GM12878 (cell line): ENCODE measurements around the gene SORBS2. TPM values are rescaled to one million over a fixed set of nuclear protein-coding genes. Genes with fewer than 3 reads are reported as not detected.

Experiments used
- ATAC-seq: fragments of 200-7000 bp; cut with Tn5 transposase; 3 replicates; pipeline ENCODE4 v1.9.1; 2020; ENCODE audit warnings: mild to moderate bottlenecking, moderate library complexity
- BruUV-seq: library from RNA; stranded (reverse); fragments of 400-500 nt; replicated peaks from 2 replicates; lab custom pipeline; 2021; lab: Mats Ljungman, UMichigan
- CTCF ChIA-PET: fragments of 300-600 bp; sonication (Branson Sonifier 250); formaldehyde crosslinking; extraction: SDS; loops from one replicate; lab custom pipeline; 2021; ENCODE audit warnings: inconsistent platforms; lab: Yijun Ruan, JAX
- POLR2A ChIA-PET: fragments of 350-600 bp; formaldehyde crosslinking; extraction: SDS; loops from one replicate; lab custom pipeline; 2021; ENCODE audit warnings: inconsistent platforms; lab: Charles Lee
- RAD21 ChIA-PET: fragments of 300-600 bp; sonication (Branson Sonifier 250); formaldehyde crosslinking; loops from one replicate; lab custom pipeline; 2023; ENCODE audit warnings: antibody characterized with exemption; ENCODE audit not compliant: unreplicated experiment; lab: Charles Lee
- SMC1A ChIA-PET: fragments of 300-600 bp; sonication (Branson Sonifier 250); formaldehyde crosslinking; loops from one replicate; lab custom pipeline; 2023; ENCODE audit not compliant: unreplicated experiment, uncharacterized antibody; lab: Charles Lee
- DNase-seq: peaks from one replicate; pipeline ENCODE4 v3.0.0-alpha.2; 2011; ENCODE audit warnings: low read depth, low spot score
- FAIRE-seq: peaks from 3 replicates; lab custom pipeline; 2011; peaks lifted over from hg19 to GRCh38; lab: Jason Lieb, UNC
- H2AFZ ChIP-seq: 2 replicates; pipeline ENCODE4 v1.6.0; 2011; ENCODE audit warnings: low read depth, low read length, control low read depth; ENCODE audit not compliant: control insufficient read depth
- H3K27ac ChIP-seq: 2 replicates; pipeline ENCODE4 v1.5.1; 2011; ENCODE audit warnings: control low read depth; ENCODE audit not compliant: control insufficient read depth, insufficient read depth
- H3K27me3 ChIP-seq, 2 experiments: replicated peaks in 1 of 2; 2 replicates each; pipeline versions ENCODE4 v1.6.0 to v1.6.1; 2011; ENCODE audit warnings: low read length in 1 of 2; ENCODE audit not compliant: control insufficient read depth in 2 of 2, insufficient read depth in 2 of 2
- H3K36me3 ChIP-seq, 2 experiments: 2 replicates each; pipeline ENCODE4 v1.5.1; 2011; ENCODE audit warnings: low read length in 1 of 2; ENCODE audit not compliant: control insufficient read depth in 2 of 2, insufficient read depth in 2 of 2
- H3K4me1 ChIP-seq: 2 replicates; pipeline ENCODE4 v1.6.1; 2011; ENCODE audit warnings: mild to moderate bottlenecking, low read length, moderate library complexity, mixed read lengths; ENCODE audit not compliant: control insufficient read depth, insufficient read depth
- H3K4me2 ChIP-seq: 2 replicates; pipeline ENCODE4 v1.6.0; 2011; ENCODE audit warnings: control low read depth; ENCODE audit not compliant: control insufficient read depth, insufficient read depth
- H3K4me3 ChIP-seq: fragments of 200-600 bp; sonication (generic); 2 replicates; pipeline ENCODE4 v1.5.1; 2016
- H3K79me2 ChIP-seq: 2 replicates; pipeline ENCODE4 v1.6.0; 2011; ENCODE audit warnings: low read length; ENCODE audit not compliant: control insufficient read depth, insufficient read depth
- H3K9ac ChIP-seq: 2 replicates; pipeline ENCODE4 v1.8.0; 2011; ENCODE audit warnings: low read length, control low read depth, mixed read lengths; ENCODE audit not compliant: control insufficient read depth, insufficient read depth
- H3K9me3 ChIP-seq: replicated peaks from 3 replicates; pipeline ENCODE4 v1.5.1; 2011; ENCODE audit warnings: mild to moderate bottlenecking, low read length; ENCODE audit not compliant: control insufficient read depth, insufficient read depth
- H4K20me1 ChIP-seq: 2 replicates; pipeline ENCODE4 v1.6.0; 2011; ENCODE audit not compliant: control insufficient read depth, insufficient read depth
- BCL11A ChIP-seq: IDR thresholded peaks from 2 replicates; pipeline ENCODE4 v1.6.1; 2011; ENCODE audit warnings: low read depth, low read length
- CREM ChIP-seq: IDR thresholded peaks from 2 replicates; pipeline ENCODE4 v1.6.1; 2014; ENCODE audit warnings: antibody characterized with exemption, low read depth
- EZH2 ChIP-seq: IDR thresholded peaks from 2 replicates; pipeline ENCODE4 v1.6.1; 2012; ENCODE audit warnings: low read depth, mild to moderate bottlenecking, control low read depth, inconsistent platforms, low read length, borderline replicate concordance; ENCODE audit not compliant: control insufficient read depth
- POLR2AphosphoS5 ChIP-seq: IDR thresholded peaks from 2 replicates; pipeline ENCODE4 v1.6.1; 2011; ENCODE audit warnings: mild to moderate bottlenecking, low read length, inconsistent platforms
- SMAD1 ChIP-seq: fragments of 450-650 bp; IDR thresholded peaks from 2 replicates; pipeline ENCODE4 v1.6.1; 2018; ENCODE audit warnings: mild to moderate bottlenecking, low read depth; ENCODE audit not compliant: partially characterized antibody
- TCF3 ChIP-seq: IDR thresholded peaks from 2 replicates; pipeline ENCODE4 v1.6.1; 2012; ENCODE audit warnings: low read depth, mild to moderate bottlenecking, low read length, borderline replicate concordance; ENCODE audit not compliant: insufficient read depth
- ZNF384 ChIP-seq: IDR thresholded peaks from 2 replicates; pipeline ENCODE4 v1.6.1; 2012; ENCODE audit warnings: low read depth, mild to moderate bottlenecking, low read length, improper control_type of control experiment, borderline replicate concordance
- WGBS: methylation state at CpG from one replicate; pipeline ENCODE4 v1.1.6; 2016; ENCODE audit warnings: low lambda C conversion rate; ENCODE audit not compliant: insufficient replicate concordance, insufficient coverage; ENCODE audit errors: missing lambda C conversion rate; 5-methylcytosine and 5-hydroxymethylcytosine counted together
- in situ Hi-C: fragments of 300-500 bp; cut with MboI; formaldehyde crosslinking; loops from 9 replicates; pipeline ENCODE4 v1.14.3; 2018; ENCODE audit warnings: mixed read lengths
- intact Hi-C: fragments of 100-400 bp; cut with micrococcal nuclease; formaldehyde crosslinking; loops from one replicate; pipeline ENCODE4 v1.14.2; 2022; ENCODE audit not compliant: unreplicated experiment
- polyA plus RNA-seq, 11 experiments: library from polyadenylated mRNA; depleted of rRNA in 4 of 11; unstranded in 6 of 11; stranded (reverse) in 5 of 11; fragments of >200 nt; fragmentation: Nextera tagmentation in 4 of 11; fragmentation: Illumina TruSeq in 1 of 11; extraction: Ambion mirVana in 4 of 11; extraction: Trizol in 1 of 11; gene quantifications; 1 replicate in 1 of 11; 2 replicates in 10 of 11; pipeline versions ENCODE4 v1.2.1 to v1.2.3, GENCODE V29; 2011 to 2016; ENCODE audit warnings: inconsistent platforms in 2 of 11, missing spikeins in 2 of 11, low read depth in 1 of 11
- total RNA-seq, 4 experiments: library from RNA; depleted of rRNA in 3 of 4; stranded (reverse); fragments of >200 nt in 3 of 4; fragmentation: Illumina TruSeq in 1 of 4; extraction: Trizol in 1 of 4; gene quantifications; 2 replicates each; pipeline versions ENCODE4 v1.2.1 to v1.2.3, GENCODE V29; 2013 to 2021
- TF ChIP-seq, protein P1 (sequence below): fragments of 450-650 bp; IDR thresholded peaks from 2 replicates; pipeline ENCODE4 v1.6.1; 2017; ENCODE audit warnings: mild to moderate bottlenecking, moderate library complexity
- TF ChIP-seq, protein P2 (sequence below): IDR thresholded peaks from 2 replicates; pipeline ENCODE4 v1.6.1; 2012; ENCODE audit warnings: low read depth, low read length, improper control_type of control experiment

The SORBS2 gene
- total and polyA plus RNA-seq, 10 of the 15 experiments (the other 5 are each of a cell fraction or from before 2014, with no cell fraction given), result 0.06 to 3.0 (median 0.79) TPM

DNA sequence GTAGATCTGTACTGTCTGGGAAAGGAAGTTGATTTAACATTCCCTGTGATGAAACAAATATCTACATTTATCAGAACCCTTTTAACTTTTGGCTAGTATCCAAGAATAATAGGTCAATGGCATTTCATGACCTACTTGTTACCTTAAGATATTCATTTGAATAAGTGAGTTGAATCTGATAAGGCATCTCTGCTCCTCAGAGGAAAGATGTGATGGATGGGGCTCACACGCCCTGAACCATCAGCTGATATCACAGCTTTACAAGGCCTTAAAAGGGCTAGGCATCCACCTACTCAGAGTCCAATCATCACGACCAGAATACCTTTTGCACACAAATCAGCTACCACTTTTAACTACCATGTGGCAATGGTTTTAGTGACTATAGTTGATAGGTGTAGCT is 186.5 kb downstream of the SORBS2 start:
- no TSS peak for BruUV-seq

More for the DNA sequence above, 186.5 kb downstream of the SORBS2 start:
- H3K9ac ChIP-seq, result no peak overlapping the region
- no peaks in the 10 kb centered on the region for H3K36me3 ChIP-seq
- TF ChIP-seq ZNF384, result no peak
- TF ChIP-seq SMAD1, result no peak
- TF ChIP-seq, protein P1, sequence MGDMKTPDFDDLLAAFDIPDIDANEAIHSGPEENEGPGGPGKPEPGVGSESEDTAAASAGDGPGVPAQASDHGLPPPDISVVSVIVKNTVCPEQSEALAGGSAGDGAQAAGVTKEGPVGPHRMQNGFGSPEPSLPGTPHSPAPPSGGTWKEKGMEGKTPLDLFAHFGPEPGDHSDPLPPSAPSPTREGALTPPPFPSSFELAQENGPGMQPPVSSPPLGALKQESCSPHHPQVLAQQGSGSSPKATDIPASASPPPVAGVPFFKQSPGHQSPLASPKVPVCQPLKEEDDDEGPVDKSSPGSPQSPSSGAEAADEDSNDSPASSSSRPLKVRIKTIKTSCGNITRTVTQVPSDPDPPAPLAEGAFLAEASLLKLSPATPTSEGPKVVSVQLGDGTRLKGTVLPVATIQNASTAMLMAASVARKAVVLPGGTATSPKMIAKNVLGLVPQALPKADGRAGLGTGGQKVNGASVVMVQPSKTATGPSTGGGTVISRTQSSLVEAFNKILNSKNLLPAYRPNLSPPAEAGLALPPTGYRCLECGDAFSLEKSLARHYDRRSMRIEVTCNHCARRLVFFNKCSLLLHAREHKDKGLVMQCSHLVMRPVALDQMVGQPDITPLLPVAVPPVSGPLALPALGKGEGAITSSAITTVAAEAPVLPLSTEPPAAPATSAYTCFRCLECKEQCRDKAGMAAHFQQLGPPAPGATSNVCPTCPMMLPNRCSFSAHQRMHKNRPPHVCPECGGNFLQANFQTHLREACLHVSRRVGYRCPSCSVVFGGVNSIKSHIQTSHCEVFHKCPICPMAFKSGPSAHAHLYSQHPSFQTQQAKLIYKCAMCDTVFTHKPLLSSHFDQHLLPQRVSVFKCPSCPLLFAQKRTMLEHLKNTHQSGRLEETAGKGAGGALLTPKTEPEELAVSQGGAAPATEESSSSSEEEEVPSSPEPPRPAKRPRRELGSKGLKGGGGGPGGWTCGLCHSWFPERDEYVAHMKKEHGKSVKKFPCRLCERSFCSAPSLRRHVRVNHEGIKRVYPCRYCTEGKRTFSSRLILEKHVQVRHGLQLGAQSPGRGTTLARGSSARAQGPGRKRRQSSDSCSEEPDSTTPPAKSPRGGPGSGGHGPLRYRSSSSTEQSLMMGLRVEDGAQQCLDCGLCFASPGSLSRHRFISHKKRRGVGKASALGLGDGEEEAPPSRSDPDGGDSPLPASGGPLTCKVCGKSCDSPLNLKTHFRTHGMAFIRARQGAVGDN, result no peak
- TF ChIP-seq BCL11A, result no peak
- no peak for TF ChIP-seq TCF3
- no peak for TF ChIP-seq EZH2
- TF ChIP-seq CREM, result no peak
- TF ChIP-seq POLR2AphosphoS5, result no peak
- TF ChIP-seq, protein P2, sequence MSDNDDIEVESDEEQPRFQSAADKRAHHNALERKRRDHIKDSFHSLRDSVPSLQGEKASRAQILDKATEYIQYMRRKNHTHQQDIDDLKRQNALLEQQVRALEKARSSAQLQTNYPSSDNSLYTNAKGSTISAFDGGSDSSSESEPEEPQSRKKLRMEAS, result no peak
- FAIRE-seq, result no peak
- H3K4me3 ChIP-seq, result no peak overlapping the region
- no peaks in the 10 kb centered on the region for H4K20me1 ChIP-seq
- no peaks in the 10 kb centered on the region for H3K79me2 ChIP-seq
- intact Hi-C loops, result no loop called here
- ATAC-seq, result no peak
- 32% methylated on average over 2 of the region's 2 CpGs for WGBS
- in situ Hi-C loops, result no loop called here
- no peaks in the 10 kb centered on the region; the same call in 2 of the 3 replicates for H3K9me3 ChIP-seq
- SMC1A ChIA-PET, result interaction anchor here (0.8 kb wide), 1 partner anchor 27 kb away, joined by 5 read pairs; no protein-coding TSS in a partner anchor
- RAD21 ChIA-PET, result no interaction called here
- no peaks in the 10 kb centered on the region for H3K27me3 ChIP-seq
- POLR2A ChIA-PET, result no interaction called here
- no peak for DNase-seq
- CTCF ChIA-PET, result interaction anchor here (1.0 to 2.4 kb wide), 3 partner anchors 14 to 412 kb away, joined by 3 to 10 read pairs (median 5); no protein-coding TSS in a partner anchor
- H3K4me2 ChIP-seq, result no peak overlapping the region
- H3K4me1 ChIP-seq, result no peaks in the 10 kb centered on the region
- no peak overlapping the region for H2AFZ ChIP-seq
- H3K27ac ChIP-seq, result no peak overlapping the region
